Activated B cell treated with CpG ODN at 0.5 μM for 24 hours (primary cell): Measurements from ENCODE around the gene CNN2. TPM values are rescaled to one million over a fixed set of nuclear protein-coding genes. Genes with fewer than 3 reads are reported as not detected.

Source experiments
- ATAC-seq: fragments of 200-7000 bp; cut with Tn5 transposase; one replicate; pipeline ENCODE4 v1.10.0; 2021; ENCODE audit warnings: low read depth, mild to moderate bottlenecking, moderate library complexity
- CTCF ChIA-PET: fragments of 350-600 bp; sonication (Branson Sonifier 250); formaldehyde crosslinking; loops from one replicate; lab custom pipeline; 2021; ENCODE audit warnings: antibody characterized with exemption; lab: Charles Lee
- POLR2A ChIA-PET: fragments of 350-600 bp; sonication (Branson Sonifier 250); formaldehyde crosslinking; loops from one replicate; lab custom pipeline; 2021; ENCODE audit warnings: antibody characterized with exemption; lab: Charles Lee
- DNase-seq: peaks from one replicate; pipeline ENCODE4 v3.0.0; 2022
- H3K27ac Mint-ChIP-seq: one replicate; pipeline ENCODE4 v1.8.0; 2020; ENCODE audit warnings: mixed read lengths
- H3K27me3 Mint-ChIP-seq: one replicate; pipeline ENCODE4 v1.8.0; 2021; ENCODE audit warnings: mixed read lengths
- H3K36me3 Mint-ChIP-seq: one replicate; pipeline ENCODE4 v1.8.0; 2021; ENCODE audit warnings: low read depth, mixed read lengths
- H3K4me1 Mint-ChIP-seq: one replicate; pipeline ENCODE4 v1.8.0; 2021; ENCODE audit warnings: mixed read lengths
- H3K4me3 Mint-ChIP-seq: one replicate; pipeline ENCODE4 v1.8.0; 2020; ENCODE audit warnings: mild to moderate bottlenecking, mixed read lengths
- H3K9me3 Mint-ChIP-seq: one replicate; pipeline ENCODE4 v1.8.0; 2020; ENCODE audit warnings: mixed read lengths
- intact Hi-C: fragments of 100-400 bp; cut with micrococcal nuclease; formaldehyde crosslinking; loops from one replicate; pipeline ENCODE4 v1.15.1; 2024
- total RNA-seq: library from RNA; stranded (reverse); gene quantifications from 2 replicates; pipeline ENCODE4 v1.2.3, GENCODE V29; 2022
- TF ChIP-seq, protein P1 (sequence below): fragments of 200-600 bp; IDR thresholded peaks from one replicate; pipeline ENCODE4 v1.8.0; 2022; ENCODE audit warnings: antibody characterized with exemption, mild to moderate bottlenecking

The CNN2 gene
- total RNA-seq, 1 donor from 2014 or later: 352 TPM

- no peak overlapping the region for H3K4me3 Mint-ChIP-seq
- DNase-seq (no peak), ATAC-seq (no peak)
- CTCF ChIA-PET: interaction anchor here (0.5 kb wide), 1 partner anchor 142 kb away, joined by 3 read pairs; no protein-coding TSS in a partner anchor
- H3K27me3 Mint-ChIP-seq: peaks cover 8% of the 10 kb centered on the region
- POLR2A ChIA-PET: interaction anchor here (0.9 to 1.3 kb wide), 3 partner anchors 15 to 21 kb away, joined by 3 read pairs; partner anchors contain the start of genes CNN2 and WDR18
- no peak overlapping the region for H3K27ac Mint-ChIP-seq
- H3K4me1 Mint-ChIP-seq: peaks cover 6% of the 10 kb centered on the region
- intact Hi-C loops: no loop called here
- H3K9me3 Mint-ChIP-seq: no peaks in the 10 kb centered on the region
- H3K36me3 Mint-ChIP-seq: peaks cover 14% of the 10 kb centered on the region
- TF ChIP-seq, protein P1, sequence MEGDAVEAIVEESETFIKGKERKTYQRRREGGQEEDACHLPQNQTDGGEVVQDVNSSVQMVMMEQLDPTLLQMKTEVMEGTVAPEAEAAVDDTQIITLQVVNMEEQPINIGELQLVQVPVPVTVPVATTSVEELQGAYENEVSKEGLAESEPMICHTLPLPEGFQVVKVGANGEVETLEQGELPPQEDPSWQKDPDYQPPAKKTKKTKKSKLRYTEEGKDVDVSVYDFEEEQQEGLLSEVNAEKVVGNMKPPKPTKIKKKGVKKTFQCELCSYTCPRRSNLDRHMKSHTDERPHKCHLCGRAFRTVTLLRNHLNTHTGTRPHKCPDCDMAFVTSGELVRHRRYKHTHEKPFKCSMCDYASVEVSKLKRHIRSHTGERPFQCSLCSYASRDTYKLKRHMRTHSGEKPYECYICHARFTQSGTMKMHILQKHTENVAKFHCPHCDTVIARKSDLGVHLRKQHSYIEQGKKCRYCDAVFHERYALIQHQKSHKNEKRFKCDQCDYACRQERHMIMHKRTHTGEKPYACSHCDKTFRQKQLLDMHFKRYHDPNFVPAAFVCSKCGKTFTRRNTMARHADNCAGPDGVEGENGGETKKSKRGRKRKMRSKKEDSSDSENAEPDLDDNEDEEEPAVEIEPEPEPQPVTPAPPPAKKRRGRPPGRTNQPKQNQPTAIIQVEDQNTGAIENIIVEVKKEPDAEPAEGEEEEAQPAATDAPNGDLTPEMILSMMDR: no peak
These were observed 21.4 kb upstream of the CNN2 start for GRCh38 chr19:1004803-1005664.

DNA sequence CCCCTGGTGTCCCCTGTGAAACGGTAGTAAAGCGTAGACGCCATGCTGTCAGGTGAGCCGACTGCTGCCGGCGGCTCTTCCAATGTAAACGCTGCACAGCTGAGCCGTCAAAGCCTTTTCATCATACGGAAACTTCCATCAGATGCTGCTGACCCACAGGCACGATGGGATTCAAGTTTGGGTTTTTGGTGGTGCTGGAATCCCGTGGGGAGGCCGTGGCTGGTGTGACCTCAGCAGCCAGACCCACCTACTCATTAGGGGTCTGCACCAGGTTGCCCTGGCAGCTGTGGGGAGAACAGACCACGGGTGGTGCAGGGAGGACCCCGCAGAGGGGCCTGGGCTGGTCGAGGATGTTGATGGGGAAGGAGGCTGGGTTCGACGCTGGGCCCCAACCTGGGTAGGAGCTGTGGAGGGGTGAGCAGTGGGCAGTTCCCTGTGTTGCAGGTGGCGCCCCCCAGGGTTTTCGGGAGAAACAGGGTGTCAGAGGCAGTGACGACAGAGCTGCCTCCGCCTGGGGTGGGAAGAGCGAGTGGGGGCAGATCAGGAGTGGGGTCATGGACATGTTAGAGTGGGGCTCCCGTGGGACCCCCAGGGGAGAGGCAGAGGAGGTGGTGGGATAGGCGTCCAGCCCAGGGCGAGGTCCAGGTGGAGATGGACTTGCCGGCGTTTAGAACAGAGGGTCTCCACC, 19.6 kb upstream of the CNN2 start:
- intact Hi-C loops: no loop called here
- DNase-seq (no peak), ATAC-seq (peak; percentile 9)
- TF ChIP-seq, protein P1: no peak
- Mint-ChIP-seq H3K9me3 (no peaks in the 10 kb centered on the region), H3K4me3 (no peak overlapping the region), H3K36me3 (peaks cover 22% of the 10 kb centered on the region), H3K4me1 (no peaks in the 10 kb centered on the region), H3K27ac (peak overlapping the region; percentile 24), H3K27me3 (peaks cover 4% of the 10 kb centered on the region)
- ChIA-PET POLR2A (interaction anchor here (0.6 to 1.0 kb wide), 2 partner anchors 12 to 135 kb away, joined by 3 read pairs; no protein-coding TSS in a partner anchor), CTCF (no interaction called here)

GRCh38 chr19:1007399-1008251, 18.8 kb upstream of the CNN2 start:
- H3K27ac Mint-ChIP-seq: no peak overlapping the region
- ChIA-PET POLR2A (interaction anchor here (0.5 to 1.0 kb wide), 2 partner anchors 12 to 89 kb away, joined by 3 read pairs; no protein-coding TSS in a partner anchor), CTCF (no interaction called here)
- intact Hi-C loops: no loop called here
- H3K4me1 Mint-ChIP-seq: no peaks in the 10 kb centered on the region
- no peak for ATAC-seq
- peaks cover 24% of the 10 kb centered on the region for H3K36me3 Mint-ChIP-seq
- H3K4me3 Mint-ChIP-seq: no peak overlapping the region
- TF ChIP-seq, protein P1: no peak
- no peak for DNase-seq
- no peaks in the 10 kb centered on the region for H3K9me3 Mint-ChIP-seq
- H3K27me3 Mint-ChIP-seq: peaks cover 2% of the 10 kb centered on the region

DNA sequence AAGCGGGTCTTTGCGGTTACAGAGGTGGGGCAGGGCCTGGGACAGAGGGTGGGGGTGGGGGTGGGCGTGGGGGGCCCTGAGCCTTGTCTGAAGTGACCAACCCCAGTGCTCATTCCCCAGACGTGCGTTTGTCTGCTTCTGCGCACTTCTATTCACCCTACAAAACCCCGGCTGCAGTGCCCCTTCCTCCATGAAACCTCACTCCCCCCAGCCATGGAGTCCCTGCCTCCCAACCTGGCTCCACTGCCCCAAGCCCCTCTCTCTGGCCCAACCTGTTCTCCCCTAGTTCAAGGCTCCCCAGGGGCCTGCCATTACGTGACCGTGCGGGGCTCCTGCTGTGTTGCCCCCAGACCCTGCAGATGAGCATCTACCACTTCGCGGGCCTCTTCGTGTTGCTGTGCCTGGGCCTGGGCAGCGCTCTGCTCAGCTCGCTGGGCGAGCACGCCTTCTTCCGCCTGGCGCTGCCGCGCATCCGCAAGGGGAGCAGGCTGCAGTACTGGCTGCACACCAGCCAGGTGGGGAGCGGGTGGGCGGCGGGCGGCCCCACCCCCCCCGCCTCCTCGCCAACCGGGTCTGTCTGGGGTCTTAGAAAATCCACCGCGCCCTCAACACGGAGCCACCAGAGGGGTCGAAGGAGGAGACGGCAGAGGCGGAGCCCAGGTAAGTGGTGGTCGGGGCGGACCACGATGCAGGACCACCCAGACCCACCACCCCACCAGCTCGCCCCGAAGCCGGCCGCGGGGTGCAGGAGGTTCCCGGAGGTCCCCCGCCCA, 18.0 kb upstream of the CNN2 start:
- Mint-ChIP-seq H3K27me3 (no peaks in the 10 kb centered on the region), H3K4me3 (no peak overlapping the region), H3K9me3 (no peaks in the 10 kb centered on the region), H3K36me3 (peaks cover 24% of the 10 kb centered on the region), H3K4me1 (no peaks in the 10 kb centered on the region), H3K27ac (no peak overlapping the region)
- CTCF ChIA-PET: no interaction called here
- no peak for DNase-seq
- POLR2A ChIA-PET: interaction anchor here (0.6 kb wide), 1 partner anchor 7 kb away, joined by 6 read pairs; no protein-coding TSS in a partner anchor
- no peak for ATAC-seq
- intact Hi-C loops: no loop called here
- TF ChIP-seq, protein P1: no peak
